NCI-H2171 treated with DMSO at 0.1 percent for 48 hours (cell line): ENCODE results near the gene ELF1.

Experiments
- DNase-seq: peaks from one replicate; lab custom pipeline; 2025; lab: John Stamatoyannopoulos, UW

Gene ELF1

GRCh38 chr13:41019011-41019487 lies at the start of gene ELF1:
Gene ELF1 (minus strand): TSS chr13:41019316. CDS start chr13:40982054, 37,262 bp downstream.
- peak; percentile 3 for DNase-seq

GRCh38 chr13:41065078-41065477 lies 46.0 kb upstream of the ELF1 start:
- no peak for DNase-seq

- no peak for DNase-seq
Observed at GRCh38 chr13:41064493-41064892, 45.4 kb upstream of the ELF1 start.

- DNase-seq, result peak; percentile 36
Observed at GRCh38 chr13:41061914-41062837, 43.1 kb upstream of the ELF1 start.

- peak; percentile 82 for DNase-seq
Observed at GRCh38 chr13:41061075-41061913, 42.2 kb upstream of the ELF1 start, which contains the start of gene WBP4. Gene WBP4 (plus strand): TSS chr13:41061509. CDS start chr13:41061674, 165 bp downstream.

GRCh38 chr13:41060724-41061074 lies 41.6 kb upstream of the ELF1 start:
- DNase-seq, result peak; percentile 80

- peak; percentile 81 for DNase-seq
Observed at GRCh38 chr13:41060082-41060723, 41.1 kb upstream of the ELF1 start.

- peak; percentile 47 for DNase-seq
Observed at GRCh38 chr13:41059456-41060081, 40.5 kb upstream of the ELF1 start.

- DNase-seq, result no peak
Observed at GRCh38 chr13:41058295-41059070, 39.4 kb upstream of the ELF1 start.

- DNase-seq, result no peak
Observed at GRCh38 chr13:41056826-41057711, 38.0 kb upstream of the ELF1 start.

- no peak for DNase-seq
Observed at GRCh38 chr13:41056194-41056593, 37.1 kb upstream of the ELF1 start.

GRCh38 chr13:41054919-41055619 lies 36.0 kb upstream of the ELF1 start:
- no peak for DNase-seq

- DNase-seq, result peak; percentile 1
Observed at GRCh38 chr13:41054212-41054877, 35.2 kb upstream of the ELF1 start.

- no peak for DNase-seq
Observed at GRCh38 chr13:41053384-41053826, 34.3 kb upstream of the ELF1 start.

GRCh38 chr13:41052441-41052840 lies 33.3 kb upstream of the ELF1 start:
- no peak for DNase-seq

- DNase-seq, result no peak
Observed at GRCh38 chr13:41049480-41050440, 30.6 kb upstream of the ELF1 start.

- no peak for DNase-seq
Observed at GRCh38 chr13:41048640-41049039, 29.5 kb upstream of the ELF1 start.
